BLaER1 (cell line): ENCODE data around the gene IRAG1.

ENCODE experiments used
- H3K27ac ChIP-seq: shearing (Covaris generic); formaldehyde crosslinking; 2 replicates; pipeline ENCODE4 v1.8.1; 2022
- H3K27me3 ChIP-seq: shearing (Covaris generic); formaldehyde crosslinking; 2 replicates; pipeline ENCODE4 v1.8.1; 2022
- H3K36me3 ChIP-seq: shearing (Covaris generic); formaldehyde crosslinking; 2 replicates; pipeline ENCODE4 v1.8.1; 2022
- H3K4me1 ChIP-seq: shearing (Covaris generic); formaldehyde crosslinking; 2 replicates; pipeline ENCODE4 v1.8.1; 2022
- H3K4me2 ChIP-seq: shearing (Covaris generic); formaldehyde crosslinking; 2 replicates; pipeline ENCODE4 v1.8.1; 2022
- H3K4me3 ChIP-seq: shearing (Covaris generic); formaldehyde crosslinking; 2 replicates; pipeline ENCODE4 v1.8.1; 2022
- H3K9ac ChIP-seq: shearing (Covaris generic); formaldehyde crosslinking; 2 replicates; pipeline ENCODE4 v1.8.1; 2022
- H3K9me3 ChIP-seq: shearing (Covaris generic); formaldehyde crosslinking; 2 replicates; pipeline ENCODE4 v1.8.1; 2022
- H4K20me1 ChIP-seq: shearing (Covaris generic); formaldehyde crosslinking; 2 replicates; pipeline ENCODE4 v1.8.1; 2022
- Cebpa-rat ChIP-seq: shearing (Covaris generic); IDR thresholded peaks from 2 replicates; pipeline ENCODE4 v1.8.1; 2022

Gene IRAG1

DNA sequence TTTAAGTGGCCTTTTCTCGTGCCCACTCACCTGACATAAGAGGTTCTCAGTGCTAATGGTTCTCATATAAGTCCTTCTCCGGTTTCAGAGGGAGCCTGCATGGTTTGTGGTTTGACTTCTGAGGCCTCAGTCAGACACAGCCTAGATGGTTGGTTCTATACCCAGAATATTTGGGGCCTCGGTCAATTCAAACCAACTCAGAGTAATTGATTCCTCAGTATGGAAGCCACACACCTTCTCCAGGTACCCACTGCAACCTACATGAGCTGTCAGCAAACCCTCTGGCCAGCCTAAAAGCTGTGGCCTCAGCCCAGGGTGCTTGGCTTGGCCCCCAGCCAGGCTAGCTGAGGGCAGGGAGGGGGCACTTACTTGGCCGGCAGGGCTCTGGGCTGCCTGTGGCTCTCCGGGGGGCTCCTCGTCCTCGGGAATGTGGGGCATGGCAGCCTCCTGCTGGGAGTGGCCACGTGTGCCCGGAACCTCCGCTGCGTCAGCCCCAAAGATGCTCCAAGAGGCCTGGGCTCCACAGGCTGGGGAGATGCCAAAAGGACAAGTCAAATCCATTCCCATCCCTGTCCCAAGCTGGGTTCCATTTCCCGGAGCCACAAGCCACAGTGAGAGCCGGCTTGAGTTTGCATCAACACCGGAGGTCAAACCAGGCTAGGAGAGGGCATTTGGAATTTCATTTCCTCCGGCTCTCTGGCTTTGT is 41.7 kb downstream of the IRAG1 start:
- Histone ChIP-seq H3K4me1 (peaks cover 22% of the 10 kb centered on the region), H3K9ac (no peak overlapping the region), H3K27me3 (no peaks in the 10 kb centered on the region), H3K27ac (no peak overlapping the region), H4K20me1 (no peaks in the 10 kb centered on the region), H3K9me3 (no peaks in the 10 kb centered on the region), H3K36me3 (no peaks in the 10 kb centered on the region), H3K4me3 (no peak overlapping the region), H3K4me2 (no peak overlapping the region)
- TF ChIP-seq Cebpa-rat, result no peak

DNA sequence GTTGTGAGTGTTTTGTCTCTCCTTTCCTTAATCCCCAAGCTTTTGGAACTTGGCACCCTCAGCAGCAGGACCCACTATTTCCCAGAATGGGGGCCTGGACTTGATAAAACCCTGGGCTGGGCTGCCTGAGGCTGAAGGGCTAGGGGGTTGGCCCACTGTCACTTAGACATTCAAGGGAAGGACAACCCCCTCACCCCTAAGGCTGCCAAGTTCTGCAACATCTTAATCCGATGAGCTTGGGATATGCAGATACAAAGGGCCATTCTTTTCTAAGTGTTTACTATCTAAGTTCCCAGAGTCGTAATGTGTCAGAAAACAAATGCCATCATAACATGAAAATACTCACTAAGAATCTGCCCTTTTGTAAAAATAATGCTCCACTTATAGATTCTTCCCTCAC is 42.9 kb downstream of the IRAG1 start:
- Histone ChIP-seq H3K36me3 (no peaks in the 10 kb centered on the region), H3K4me3 (no peak overlapping the region), H3K27me3 (no peaks in the 10 kb centered on the region), H3K9ac (no peak overlapping the region), H3K9me3 (no peaks in the 10 kb centered on the region), H3K4me2 (no peak overlapping the region), H3K27ac (no peak overlapping the region), H4K20me1 (no peaks in the 10 kb centered on the region), H3K4me1 (peaks cover 12% of the 10 kb centered on the region)
- TF ChIP-seq Cebpa-rat, result no peak

DNA sequence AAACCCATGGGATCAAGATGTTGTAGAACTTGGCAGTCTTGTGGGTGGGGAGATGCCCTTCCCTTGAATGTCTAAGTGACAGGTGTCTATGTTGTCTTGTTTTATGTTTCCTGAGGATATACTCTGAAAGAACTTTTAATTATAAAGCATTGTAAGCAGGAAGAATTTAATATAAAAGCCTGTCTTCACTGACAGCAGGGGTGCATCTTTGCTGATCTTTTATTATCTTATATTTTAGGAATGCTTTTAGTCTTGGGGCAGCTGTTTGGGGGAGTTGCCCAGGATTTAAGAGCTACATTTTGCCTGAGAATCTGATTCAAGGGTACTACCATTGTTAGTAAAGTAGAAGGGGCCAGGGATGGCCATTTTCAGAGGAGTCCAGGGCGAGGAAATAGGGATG is 43.4 kb downstream of the IRAG1 start:
- no peak overlapping the region for H3K27ac ChIP-seq
- TF ChIP-seq Cebpa-rat, result no peak
- peaks cover 7% of the 10 kb centered on the region for H3K4me1 ChIP-seq
- no peak overlapping the region for H3K9ac ChIP-seq
- H3K36me3 ChIP-seq, result no peaks in the 10 kb centered on the region
- no peaks in the 10 kb centered on the region for H3K27me3 ChIP-seq
- H4K20me1 ChIP-seq, result no peaks in the 10 kb centered on the region
- H3K4me3 ChIP-seq, result no peak overlapping the region
- H3K4me2 ChIP-seq, result no peak overlapping the region
- H3K9me3 ChIP-seq, result no peaks in the 10 kb centered on the region

DNA sequence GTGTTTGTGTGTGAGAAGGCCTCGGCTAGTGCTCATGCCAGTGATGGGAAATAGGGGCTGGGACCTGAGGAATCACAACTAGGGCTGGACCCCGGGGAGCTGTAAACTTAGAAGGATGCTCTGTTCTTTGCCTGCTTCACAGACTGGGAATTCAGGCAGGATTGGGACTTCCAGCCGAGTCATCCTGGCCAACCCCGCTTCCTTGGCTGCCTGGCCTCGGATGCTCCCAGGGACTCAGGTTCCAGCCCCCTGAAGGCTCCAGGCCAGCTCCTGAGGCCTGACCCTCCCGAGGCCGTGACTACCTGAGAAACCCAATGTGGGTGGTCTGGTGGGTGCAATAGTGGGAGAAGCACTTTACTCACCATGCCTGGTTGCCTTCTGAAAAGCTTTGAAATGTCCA is 44.7 kb downstream of the IRAG1 start:
- Histone ChIP-seq H3K27me3 (no peaks in the 10 kb centered on the region), H3K4me2 (no peak overlapping the region), H3K9ac (no peak overlapping the region), H3K9me3 (no peaks in the 10 kb centered on the region), H3K4me1 (no peaks in the 10 kb centered on the region), H3K36me3 (no peaks in the 10 kb centered on the region), H4K20me1 (no peaks in the 10 kb centered on the region), H3K27ac (no peak overlapping the region), H3K4me3 (no peak overlapping the region)
- no peak for TF ChIP-seq Cebpa-rat

DNA sequence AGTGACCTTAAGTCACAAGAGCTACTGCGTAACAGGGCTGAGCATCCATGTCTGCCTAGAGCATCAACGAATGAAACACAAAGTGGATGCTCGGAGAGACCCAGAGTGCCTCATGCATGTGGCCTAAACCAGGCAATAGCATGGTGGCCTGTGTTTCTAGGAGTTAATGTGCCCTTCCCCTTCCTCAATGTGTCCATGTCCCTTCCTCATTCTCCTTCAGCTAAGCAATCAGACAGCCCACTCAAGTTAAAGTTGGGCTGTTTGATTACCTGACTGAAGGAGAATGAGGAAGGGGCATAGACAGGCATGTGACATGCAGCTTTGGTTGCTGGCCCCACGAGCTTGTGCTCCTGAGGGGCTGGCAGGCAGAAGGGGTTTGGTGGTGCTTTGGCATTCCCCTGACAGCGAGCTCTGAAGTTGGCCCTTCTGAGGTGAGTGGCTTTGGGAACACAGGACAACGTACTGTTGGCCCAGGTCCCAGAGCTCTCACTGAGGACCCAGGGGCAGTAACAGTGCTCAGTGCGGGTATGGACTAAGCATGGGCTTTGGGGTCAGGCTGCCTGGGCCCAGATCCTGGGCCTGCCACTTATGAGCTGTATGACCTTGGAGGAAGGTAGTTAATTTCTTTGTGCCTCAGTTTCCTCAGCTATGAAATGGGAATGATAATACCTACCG is 46.7 kb downstream of the IRAG1 start:
- Histone ChIP-seq H4K20me1 (no peaks in the 10 kb centered on the region), H3K27ac (no peak overlapping the region), H3K4me2 (no peak overlapping the region)

DNA sequence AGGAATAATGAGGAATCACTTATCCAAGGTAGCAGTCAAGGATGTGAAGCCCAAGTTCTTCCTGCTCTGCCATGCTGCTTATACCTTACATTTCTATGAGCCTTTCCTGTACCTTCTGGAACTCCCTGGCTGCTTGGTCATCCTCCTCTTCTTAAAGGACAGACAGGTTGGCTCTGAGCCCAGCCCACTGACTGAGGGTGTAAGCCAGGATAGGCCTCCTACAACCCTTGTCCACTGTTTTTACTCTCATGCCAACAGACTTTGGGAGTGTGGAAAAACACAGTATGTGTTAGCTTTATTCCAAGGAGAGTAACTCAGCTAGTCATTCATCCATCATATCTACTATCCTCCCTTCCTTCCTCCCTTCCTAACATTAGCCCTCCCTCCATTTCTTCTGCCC is 47.5 kb downstream of the IRAG1 start:
- H3K27ac ChIP-seq, result no peak overlapping the region
- H3K4me1 ChIP-seq, result peaks cover 13% of the 10 kb centered on the region
- no peak overlapping the region for H3K4me2 ChIP-seq
- H3K36me3 ChIP-seq, result no peaks in the 10 kb centered on the region
- H3K27me3 ChIP-seq, result no peaks in the 10 kb centered on the region
- H3K4me3 ChIP-seq, result no peak overlapping the region
- TF ChIP-seq Cebpa-rat, result no peak
- no peaks in the 10 kb centered on the region for H3K9me3 ChIP-seq
- H4K20me1 ChIP-seq, result no peaks in the 10 kb centered on the region
- no peak overlapping the region for H3K9ac ChIP-seq

More for the DNA sequence above, 46.7 kb downstream of the IRAG1 start:
- H3K9ac ChIP-seq, result no peak overlapping the region
- H3K9me3 ChIP-seq, result no peaks in the 10 kb centered on the region
- peaks cover 5% of the 10 kb centered on the region for H3K4me1 ChIP-seq
- H3K4me3 ChIP-seq, result no peak overlapping the region
- H3K27me3 ChIP-seq, result no peaks in the 10 kb centered on the region
- no peaks in the 10 kb centered on the region for H3K36me3 ChIP-seq
- no peak for TF ChIP-seq Cebpa-rat

DNA sequence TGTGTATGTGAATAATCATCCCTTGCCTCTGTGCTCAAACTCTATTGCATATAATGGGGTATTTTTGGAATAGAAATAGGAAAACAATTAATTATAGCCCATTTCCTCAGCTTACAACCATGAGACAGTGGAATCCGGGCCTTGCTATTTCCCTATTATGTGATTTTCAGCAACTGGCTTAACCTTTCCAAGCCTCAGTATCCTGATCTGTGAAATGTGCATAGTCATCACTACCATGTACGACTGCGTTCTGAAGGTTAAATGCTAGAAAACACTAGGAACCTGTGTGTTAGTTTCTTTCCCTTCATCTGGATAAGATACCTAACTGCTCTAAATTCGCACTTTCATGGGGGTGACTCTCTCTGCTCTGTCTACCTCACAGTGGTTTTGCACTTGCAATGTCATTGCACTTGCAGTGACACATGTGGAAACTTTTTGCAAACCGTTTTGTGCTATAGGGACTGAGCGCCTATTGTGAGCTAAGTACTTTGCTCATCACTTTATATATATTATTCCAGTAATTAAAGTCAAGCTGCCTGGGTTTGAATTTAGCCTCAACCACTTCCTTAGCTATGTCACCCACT is 48.3 kb downstream of the IRAG1 start:
- Histone ChIP-seq H3K36me3 (no peaks in the 10 kb centered on the region), H3K4me2 (no peak overlapping the region), H3K27me3 (no peaks in the 10 kb centered on the region), H3K27ac (no peak overlapping the region), H3K4me1 (peaks cover 20% of the 10 kb centered on the region), H4K20me1 (no peaks in the 10 kb centered on the region), H3K4me3 (no peak overlapping the region), H3K9ac (no peak overlapping the region), H3K9me3 (no peaks in the 10 kb centered on the region)
- no peak for TF ChIP-seq Cebpa-rat
